HG03039 (cell line): ENCODE data around the gene RHOH.
"Not testable (repeated sequence)": the region's sequence is repeated elsewhere in the genome, so short reads cannot be mapped to it uniquely, and the experiment has no call there.

ENCODE experiments used
- ATAC-seq: cut with Tn5 transposase; IDR thresholded peaks from one replicate; pipeline ENCODE4 v1.9.1; 2021; ENCODE audit warnings: mild to moderate bottlenecking, moderate library complexity; ENCODE audit not compliant: unreplicated experiment

Gene RHOH

DNA sequence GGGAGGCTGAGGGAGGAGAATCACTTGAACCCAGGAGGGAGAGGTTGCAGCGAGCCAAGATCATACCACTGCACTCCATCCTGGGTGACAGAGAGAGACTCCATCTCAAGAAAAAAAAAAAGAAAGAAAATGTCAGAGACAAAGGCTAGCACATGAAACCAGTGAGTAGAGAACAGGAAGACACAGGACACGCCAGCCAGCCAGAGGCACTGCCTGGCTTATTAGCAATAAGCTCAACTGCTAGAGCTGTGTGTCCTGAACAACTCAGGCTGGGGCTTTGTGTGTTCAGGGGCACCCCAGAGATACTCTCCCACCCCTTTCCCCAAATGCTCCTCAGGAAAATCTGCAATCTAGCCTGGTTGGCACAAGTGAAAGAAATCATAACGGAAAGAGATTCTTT lies 60.0 kb downstream of the RHOH start:
- no peak for ATAC-seq

DNA sequence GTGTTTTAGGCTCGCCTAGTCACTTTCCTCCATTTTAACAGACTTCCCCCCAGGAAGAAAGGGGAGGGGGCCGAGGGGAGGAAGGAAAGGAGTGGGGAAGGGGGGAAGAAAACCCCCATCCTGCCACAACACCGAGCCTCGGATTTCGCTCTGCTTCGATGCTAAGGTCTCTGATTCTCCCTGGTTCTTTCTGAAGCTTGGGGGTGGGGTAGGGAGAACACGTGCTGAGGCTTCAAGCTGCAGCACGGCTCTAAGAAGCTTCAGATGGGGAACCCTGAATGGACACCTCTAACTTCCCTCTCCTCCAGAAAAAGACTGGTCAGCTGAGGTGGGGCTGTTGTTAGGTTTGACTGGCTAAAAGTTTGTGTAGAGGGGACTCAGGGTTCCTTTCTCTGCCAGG lies 61.8 kb downstream of the RHOH start:
- ATAC-seq, result no peak

DNA sequence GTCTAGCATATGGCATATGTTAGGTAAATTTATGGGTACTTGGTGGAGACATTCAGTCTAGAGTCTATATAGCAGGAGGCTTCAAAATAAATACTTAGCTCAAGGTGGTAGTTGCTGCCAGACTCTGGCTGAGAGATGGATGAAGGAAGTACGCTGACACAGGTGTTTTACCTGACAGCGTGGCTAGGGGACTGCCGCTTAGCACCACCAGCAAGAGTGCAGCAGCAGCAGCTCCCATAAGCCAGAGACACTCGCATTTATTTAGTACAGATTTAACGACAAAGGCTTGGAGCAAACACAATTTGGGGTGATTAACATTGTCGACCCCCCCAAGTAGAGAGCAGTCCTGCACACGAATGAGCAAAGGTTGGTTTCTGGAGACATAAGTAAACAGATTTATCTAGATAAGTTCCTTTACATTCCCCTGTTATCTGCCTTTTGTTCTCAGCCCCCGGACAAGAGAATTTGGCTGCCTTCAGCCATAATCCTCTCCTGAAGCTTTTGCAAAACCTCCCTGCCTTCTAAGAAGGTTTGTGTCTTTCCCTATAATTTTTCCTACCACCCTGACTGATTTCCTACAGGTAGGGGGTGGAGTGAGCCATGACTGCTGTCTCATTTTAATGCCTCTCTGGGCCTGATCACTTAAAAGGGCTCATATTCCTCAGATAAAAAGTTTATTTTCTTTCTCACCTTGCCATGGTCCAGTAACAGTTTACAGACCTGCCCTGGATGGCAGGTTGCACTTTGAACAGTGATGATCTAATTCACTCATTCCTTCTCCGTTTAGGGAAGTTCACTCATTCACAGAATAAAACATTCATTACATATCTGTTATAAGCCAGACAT lies 64.6 kb downstream of the RHOH start:
- ATAC-seq, result no peak

DNA sequence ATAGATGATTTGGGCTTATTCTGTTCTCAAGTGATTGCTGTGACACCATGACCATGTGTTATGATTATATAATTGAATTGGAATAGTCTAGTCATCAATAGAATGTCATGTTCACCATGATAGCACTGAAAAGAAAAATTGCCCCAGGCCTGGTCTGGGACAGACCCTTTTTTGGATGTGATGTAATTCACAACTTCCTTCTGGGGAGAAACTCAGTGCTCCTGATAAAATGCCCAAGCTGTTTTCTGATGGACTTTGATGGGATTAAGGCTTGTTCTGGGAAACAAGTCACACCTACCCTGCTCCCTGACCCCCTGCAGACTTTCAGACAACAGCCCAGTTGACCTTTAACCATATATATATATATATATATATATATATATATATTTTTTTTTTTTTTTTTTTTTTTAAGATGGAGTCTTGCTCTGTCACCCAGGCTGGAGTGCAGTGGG lies 65.3 kb downstream of the RHOH start:
- no peak for ATAC-seq

DNA sequence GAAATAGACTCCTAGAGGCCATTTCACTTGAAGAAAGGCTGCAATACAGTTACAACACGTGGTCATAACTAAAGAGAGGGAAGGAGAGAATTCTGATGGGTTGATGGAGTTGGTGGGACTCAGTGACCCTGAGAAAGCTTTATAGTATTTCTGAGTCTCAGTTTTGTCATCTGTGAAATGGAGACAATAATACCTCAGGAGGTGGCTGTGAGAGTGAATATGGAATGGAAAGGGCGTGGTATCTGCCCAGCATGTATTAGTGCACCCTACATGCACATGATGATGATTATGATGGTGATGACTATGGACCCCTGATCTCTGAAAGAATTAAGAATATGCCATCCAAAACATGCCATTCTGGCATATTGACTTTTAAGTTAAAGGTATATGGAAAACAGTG lies 66.0 kb downstream of the RHOH start:
- ATAC-seq, result no peak

DNA sequence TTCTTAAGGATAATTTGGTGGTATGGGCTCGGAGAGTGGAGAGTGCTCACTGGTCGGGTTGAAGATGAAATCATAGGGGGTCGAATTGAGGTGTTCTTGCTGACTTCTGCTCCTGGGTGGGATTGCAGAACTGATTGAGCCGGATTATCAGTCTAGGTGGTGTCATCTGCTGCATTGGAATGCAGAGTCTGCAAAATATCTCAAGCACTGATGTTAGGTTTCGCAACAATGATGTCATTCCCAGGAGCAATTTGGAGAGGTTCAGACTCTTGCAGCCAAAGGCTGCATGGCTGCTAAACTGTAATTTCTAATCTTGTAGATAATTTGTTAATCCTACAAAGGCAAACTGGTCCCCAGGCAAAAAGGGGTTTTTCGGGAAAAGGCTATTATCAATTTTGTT lies 67.7 kb downstream of the RHOH start:
- ATAC-seq, result no peak

DNA sequence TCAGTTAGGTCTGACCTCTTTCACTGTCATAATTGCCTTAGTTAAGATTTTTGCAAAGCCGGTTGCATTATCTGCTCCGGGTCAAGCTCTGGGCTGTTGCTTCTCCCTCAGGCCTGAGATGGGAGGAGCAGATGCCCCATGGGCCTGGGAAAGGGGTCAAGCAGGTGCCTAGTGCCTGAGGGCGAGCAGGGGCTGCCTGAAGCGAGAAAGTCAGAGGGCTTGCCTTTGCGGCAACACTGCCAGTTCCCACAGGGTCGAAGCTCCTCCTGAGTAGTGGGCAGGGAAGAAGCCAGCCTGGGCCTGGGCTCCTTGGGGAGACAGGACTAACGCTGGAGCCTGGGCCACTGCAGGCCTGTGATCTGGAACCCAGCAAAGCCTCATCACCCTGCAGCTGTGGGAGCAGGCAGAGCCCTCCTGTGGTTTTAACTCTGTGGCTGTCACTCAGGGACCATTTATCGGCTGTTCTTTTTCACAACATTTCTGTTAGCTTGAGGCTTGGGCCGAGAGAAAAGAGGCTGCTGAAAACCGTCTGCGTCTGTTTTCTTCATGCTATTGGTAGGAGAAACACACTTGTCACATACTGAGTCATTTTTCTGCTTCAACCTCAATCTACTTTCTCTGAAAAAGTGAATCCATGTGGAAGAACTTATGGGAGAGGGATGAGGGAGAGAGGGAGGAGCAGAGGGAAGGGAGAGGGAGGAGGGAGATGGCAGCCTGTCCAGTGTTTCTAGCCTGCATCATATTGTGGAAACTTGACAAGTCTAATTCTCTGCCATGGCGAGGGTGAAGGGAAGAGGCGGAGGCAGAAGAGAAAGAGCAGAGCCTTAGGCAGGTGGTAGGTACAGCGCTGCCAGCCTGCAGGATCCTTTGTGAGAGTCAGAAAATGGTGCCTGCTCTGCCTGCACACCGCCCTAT lies 68.4 kb downstream of the RHOH start:
- ATAC-seq, result no peak

DNA sequence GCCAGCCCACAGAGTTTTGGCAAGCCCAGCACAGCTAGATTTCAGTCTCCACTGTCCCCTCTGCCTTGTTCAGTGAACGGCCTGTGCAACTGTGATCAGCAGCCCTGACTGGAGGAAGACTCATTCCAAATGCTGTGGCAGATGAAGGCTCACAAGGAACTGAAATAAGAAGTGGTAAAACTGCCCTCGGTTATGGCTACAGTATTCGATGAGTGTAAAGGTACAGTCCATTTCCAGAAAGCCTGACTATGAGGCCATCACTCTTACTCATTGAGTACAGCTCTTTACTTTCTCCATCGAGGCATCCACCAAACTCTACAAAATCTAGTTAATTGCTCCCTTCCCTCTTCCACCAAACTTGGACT lies 69.1 kb downstream of the RHOH start:
- no peak for ATAC-seq

DNA sequence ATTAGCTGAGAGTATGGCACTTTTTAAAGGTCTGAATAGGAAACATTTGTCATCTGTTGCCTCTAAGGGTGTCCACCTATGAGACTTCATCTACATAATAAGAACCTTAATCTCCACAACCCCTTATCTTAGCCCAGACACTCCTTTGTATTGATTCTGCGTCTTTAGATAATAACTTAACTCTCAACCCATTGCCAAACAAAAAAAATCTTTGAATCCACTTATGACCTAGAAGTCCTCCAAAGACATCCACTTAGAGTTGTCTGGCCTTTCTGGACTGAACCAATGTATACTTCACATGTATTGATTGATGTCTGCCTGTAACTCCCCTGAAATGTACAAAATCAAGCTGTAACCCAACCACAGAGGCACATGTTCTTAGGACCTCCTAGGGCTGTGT lies 72.3 kb downstream of the RHOH start:
- no peak for ATAC-seq

DNA sequence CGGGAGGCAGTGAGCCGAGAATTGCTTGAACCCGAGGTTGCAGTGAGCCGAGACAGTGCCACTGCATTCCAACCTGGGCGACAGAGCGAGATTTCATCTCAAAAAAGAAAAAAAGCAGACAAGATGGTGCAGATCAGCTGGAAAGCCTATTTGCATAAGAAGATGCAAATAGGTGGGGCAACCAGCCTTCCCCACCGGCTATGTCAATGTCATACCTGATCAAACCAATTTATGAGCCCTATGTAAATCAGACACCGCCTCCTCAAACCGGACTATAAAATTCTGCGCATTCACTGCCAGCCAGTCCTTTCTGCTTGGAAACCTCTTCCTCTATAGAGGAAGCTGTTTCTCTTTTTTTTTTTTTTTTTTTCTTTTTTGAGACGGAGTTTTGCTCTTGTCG lies 73.8 kb downstream of the RHOH start:
- ATAC-seq, result no peak

DNA sequence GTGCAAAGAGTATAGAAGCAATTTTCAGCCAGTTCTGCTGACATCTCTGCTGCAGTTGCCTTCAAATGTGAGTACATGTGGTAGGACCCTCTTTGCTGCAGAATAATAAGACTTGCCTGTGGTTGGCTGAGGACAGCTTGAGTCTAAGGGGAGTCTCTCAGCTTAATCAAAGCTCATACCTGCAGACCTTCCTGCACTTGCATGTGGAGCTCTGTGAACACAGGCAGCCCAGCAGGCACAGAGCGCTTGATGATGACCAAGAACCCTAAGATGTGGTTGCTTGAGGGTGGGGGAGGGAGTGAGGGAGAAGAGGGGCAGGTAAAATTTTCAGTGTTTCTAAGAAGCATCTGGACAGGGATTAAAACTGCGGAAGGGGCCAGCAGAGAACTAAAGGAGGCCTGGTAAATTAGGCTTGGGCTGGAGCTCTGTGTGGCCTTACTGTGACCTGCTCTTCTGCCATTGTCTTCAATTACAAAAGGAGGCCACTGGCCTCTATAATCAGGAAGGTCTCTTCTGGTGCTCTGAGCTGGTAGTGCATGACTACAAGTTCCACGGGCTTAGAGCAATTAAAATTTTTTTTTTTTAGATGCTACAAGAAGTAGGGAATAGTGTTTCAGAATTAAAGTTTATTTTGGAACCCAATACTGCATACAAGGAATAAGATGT lies 78.4 kb downstream of the RHOH start:
- ATAC-seq, result no peak

DNA sequence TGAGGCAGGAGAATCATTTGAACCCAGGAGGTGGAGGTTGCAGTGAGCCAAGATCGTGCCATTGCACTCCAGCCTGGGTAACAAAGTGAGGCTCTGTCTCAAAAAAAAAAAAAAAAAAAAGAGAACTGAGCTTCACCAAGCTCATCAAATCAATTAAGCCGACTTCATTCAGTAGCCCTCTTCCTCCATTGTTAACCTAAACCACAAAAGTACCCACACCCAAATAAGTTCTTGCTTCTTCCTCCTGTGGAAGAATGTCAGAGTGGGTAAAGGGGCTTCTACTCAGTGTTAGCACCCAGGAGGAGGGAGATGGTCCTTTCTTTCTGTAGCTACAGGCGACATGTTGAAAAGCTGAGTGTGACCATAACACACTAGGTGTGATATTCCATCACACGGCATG lies 79.7 kb downstream of the RHOH start:
- ATAC-seq, result no peak

DNA sequence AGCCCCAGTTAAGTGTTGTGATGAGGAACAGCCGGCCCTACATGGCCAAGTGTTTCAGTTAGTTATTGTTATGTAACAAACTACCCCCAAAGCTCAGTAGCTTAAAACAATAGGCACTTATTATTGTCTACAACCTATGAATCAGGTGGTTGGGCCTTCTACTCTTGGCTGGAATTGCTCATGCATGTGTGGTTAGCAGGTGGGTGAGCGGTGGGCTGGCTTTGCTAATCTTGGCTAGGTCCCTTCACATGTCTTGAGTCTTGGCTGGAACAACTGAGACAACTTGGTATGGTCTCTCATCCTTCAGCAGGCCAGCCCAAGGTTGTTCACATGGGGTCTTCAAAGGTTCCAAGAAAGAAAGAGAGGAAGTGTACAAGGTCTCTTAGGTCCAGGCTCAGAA lies 83.8 kb downstream of the RHOH start:
- ATAC-seq, result no peak

DNA sequence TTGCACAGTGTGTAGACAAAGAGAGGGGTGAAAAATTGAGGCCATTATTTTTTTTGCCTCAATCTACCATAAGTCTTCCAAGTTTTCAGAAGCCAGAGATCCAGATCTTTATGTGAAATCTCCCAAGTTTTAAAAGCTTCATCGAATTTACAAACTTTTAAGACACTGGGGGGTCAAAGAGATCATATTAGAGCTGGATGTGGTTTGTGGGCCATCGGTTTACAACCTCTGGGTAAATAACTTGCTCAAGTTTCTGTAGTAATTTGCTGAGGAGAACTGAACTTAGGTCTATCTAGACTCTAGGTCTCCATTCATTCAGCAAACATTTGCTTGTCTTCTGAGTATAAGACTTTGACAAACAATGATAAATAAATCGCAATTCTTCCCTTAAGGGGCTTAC lies 84.3 kb downstream of the RHOH start:
- no peak for ATAC-seq

DNA sequence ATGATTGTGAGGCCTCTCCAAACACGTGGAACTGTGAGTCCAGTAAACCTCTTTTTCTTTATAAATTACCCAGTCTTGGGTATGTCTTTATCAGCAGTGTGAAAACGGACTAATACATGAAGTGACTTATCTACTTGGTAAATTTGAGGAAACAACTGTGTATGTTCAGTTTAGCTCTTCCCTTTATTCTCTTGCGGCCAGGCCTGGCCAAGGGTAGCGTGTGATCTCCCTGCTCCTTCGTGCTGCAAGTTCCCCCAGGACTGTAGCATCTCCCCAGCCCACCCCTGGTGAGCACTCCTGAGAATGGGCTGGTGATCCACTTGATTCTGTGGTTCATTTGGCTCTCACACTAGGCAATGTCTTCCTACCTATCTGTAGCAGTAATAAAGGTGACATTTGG lies 85.1 kb downstream of the RHOH start:
- no peak for ATAC-seq

DNA sequence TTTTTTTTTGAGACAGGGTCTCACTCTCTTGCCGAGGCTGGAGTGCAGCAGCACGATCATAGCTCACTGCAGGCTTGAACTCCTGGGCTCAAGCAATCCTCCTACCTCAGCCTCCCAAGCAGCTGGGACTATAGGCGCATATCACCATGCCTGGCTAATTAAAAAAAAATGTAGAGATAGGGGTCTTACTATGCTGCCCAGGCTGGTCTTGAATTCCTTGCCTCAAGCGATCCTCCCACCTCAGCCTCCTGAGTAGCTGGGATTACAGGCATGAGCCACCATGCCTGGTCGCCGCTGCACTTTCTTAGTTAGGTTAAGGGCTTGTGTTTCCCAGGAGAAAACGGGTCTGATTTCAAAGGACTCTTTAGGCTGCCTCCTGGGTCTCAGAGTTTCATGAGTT lies 86.0 kb downstream of the RHOH start:
- not testable (repeated sequence) for ATAC-seq

DNA sequence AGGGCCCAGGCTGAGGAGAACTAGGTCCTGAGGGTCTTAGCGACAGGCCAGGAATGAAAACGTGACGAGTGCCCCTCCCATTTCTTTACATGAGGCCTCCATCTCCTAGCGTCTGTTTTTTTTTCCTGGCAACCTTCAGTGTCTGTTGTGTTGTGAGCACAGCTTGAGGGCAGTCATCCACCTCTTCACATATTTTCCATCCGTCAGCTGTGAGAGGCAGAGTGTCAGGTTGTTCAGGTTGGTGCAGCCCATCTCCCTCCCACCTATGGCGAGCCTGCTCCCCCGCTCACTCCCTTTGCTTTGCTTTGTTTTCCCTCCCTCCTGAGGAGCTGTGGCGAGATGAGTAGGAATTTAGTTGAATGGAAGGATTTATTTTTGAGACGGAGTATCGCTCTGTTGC lies 86.6 kb downstream of the RHOH start:
- no peak for ATAC-seq

DNA sequence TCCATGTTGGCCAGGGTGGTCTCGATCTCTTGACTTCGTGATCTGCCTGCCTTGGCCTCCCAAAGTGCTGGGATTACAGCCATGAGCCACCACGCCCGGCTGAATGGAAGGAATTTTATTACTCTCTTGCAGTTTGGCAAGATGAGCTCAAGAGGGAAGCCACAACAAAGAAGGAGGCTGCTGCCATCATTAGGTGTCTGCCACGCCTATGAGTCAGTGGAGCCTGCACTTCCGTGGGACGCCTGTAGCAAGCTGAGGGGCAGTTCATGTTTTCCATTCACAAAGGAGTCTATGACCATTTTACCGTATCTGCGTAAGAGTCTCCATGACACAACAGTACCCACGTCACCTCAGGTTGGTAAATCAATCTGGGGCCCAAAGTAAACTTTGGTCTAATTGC lies 87.1 kb downstream of the RHOH start:
- no peak for ATAC-seq

DNA sequence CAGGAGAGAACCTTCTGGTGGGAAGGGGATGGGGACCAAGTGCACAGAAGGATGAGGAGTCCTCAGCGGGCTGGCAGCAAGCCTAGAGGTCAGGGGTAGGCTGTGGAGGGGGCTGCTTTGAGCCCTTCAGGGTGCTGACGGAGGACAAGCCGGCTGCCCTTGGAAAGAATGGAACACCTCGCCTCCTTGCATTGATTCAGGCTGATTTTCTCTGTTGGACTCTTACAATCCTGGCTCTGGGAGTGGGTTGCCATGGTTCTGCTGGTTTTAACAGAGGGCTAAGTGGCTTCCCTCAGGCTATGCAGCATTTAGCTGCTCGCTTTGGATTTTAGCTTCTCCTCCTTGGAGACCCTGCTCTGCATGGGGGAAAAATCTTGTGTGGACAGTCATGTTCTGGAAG lies 88.9 kb downstream of the RHOH start:
- ATAC-seq, result no peak

DNA sequence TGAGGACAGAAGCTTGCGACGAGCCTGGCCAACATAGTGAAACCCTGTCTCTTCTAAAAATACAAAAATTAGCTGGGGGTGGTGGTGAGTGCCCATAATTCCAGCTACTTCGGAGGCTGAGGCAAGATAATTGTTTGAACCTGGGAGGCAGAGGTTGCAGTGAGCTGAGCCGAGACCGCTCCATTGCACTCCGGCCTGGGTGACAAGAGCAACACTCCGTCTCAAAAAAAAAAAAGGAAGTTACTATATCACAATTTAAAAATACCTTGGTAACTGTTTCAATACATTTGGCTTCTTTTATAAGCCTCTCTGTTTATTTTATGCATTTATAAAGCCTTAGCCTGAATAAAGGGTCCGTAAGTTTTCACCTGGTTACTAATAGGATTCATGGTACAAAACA lies 91.7 kb downstream of the RHOH start:
- no peak for ATAC-seq

DNA sequence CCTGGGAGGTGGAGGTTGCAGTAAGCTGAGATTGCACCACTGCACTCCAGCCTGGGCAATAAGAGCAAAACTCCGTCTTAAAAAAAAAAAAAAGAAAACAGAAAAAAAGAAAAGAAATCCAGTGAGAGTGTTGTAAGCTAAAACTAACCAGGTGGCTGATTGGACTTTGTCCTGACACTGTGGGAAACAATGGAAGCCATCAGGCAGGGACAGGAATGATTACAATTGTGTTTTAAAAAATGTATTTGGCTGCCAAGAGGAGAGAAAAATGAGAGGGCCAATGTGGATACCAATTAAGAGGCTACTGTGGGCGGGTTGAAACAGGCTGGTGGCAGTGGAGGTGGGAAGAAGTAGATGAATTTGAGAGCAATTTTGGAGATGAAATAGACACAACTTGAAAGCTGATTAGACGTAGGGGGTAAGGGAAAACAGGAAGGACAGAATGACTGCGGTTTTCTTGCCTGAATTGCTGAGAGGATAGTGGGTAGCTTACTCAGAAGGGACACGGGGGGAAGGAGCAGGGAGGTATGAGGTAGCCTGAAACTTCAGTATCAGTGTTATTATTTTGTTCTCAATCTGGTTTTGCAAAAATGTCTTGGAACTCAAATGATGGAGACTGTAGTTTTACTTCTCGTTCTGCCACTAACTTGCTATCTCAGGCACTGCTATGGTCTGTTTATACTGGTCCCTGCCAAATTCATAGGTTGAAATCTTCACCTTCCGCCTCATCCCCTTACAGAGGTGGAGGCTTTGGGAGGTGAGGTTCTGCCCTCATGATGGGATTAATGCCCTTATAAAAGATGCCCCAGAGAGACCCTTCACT lies 92.7 kb downstream of the RHOH start:
- peak; percentile 71 for ATAC-seq
